Measurements from ENCODE around the gene RAB6C.
"Not testable (repeated sequence)": the region's sequence is repeated elsewhere in the genome, so short reads cannot be mapped to it uniquely, and the experiment has no call there.

The RAB6C gene

GRCh38 chr2:129979629-129980155 lies at the start of gene RAB6C:
RAB6C (plus strand) TSS chr2:129979666; CDS start chr2:129980116, 450 bp downstream.
- not testable (repeated sequence) for DNase-seq

GRCh38 chr2:129930451-129930850 lies 49.0 kb upstream of the RAB6C start:
- no peak for DNase-seq

GRCh38 chr2:129933387-129933786 lies 46.1 kb upstream of the RAB6C start:
- DNase-seq: not testable (repeated sequence)

- DNase-seq: no peak
Observed at GRCh38 chr2:129934044-129934822, 45.2 kb upstream of the RAB6C start.

- DNase-seq: no peak
Observed at GRCh38 chr2:129935118-129935517, 44.3 kb upstream of the RAB6C start.

GRCh38 chr2:129936334-129936934 lies 43.0 kb upstream of the RAB6C start:
- DNase-seq: no peak

GRCh38 chr2:129938850-129939471 lies 40.5 kb upstream of the RAB6C start:
- DNase-seq: not testable (repeated sequence)

GRCh38 chr2:129943456-129943855 lies 36.0 kb upstream of the RAB6C start:
- DNase-seq: not testable (repeated sequence)

- DNase-seq: no peak
Observed at GRCh38 chr2:129945557-129945956, 33.9 kb upstream of the RAB6C start.

- not testable (repeated sequence) for DNase-seq
Observed at GRCh38 chr2:129947712-129948111, 31.8 kb upstream of the RAB6C start.

- not testable (repeated sequence) for DNase-seq
Observed at GRCh38 chr2:129956171-129956570, 23.3 kb upstream of the RAB6C start.

GRCh38 chr2:129957891-129958290 lies 21.6 kb upstream of the RAB6C start:
- DNase-seq: no peak

- not testable (repeated sequence) for DNase-seq
Observed at GRCh38 chr2:129958736-129959135, 20.7 kb upstream of the RAB6C start.

GRCh38 chr2:129968605-129969004 lies 10.9 kb upstream of the RAB6C start:
- not testable (repeated sequence) for DNase-seq

GRCh38 chr2:129975016-129975774 lies 4.3 kb upstream of the RAB6C start:
- no peak for DNase-seq

- not testable (repeated sequence) for DNase-seq
Observed at GRCh38 chr2:129976969-129977368, 2.5 kb upstream of the RAB6C start.

GRCh38 chr2:129977986-129978385 lies 1.5 kb upstream of the RAB6C start:
- no peak for DNase-seq

- DNase-seq: not testable (repeated sequence)
Observed at GRCh38 chr2:129980246-129980645, 780 bp downstream of the RAB6C start.

GRCh38 chr2:129981689-129982088 lies 2.2 kb downstream of the RAB6C start:
- DNase-seq: not testable (repeated sequence)

- DNase-seq: no peak
Observed at GRCh38 chr2:129984426-129984825, 5.0 kb downstream of the RAB6C start.

GRCh38 chr2:129992415-129993006 lies 13.0 kb downstream of the RAB6C start:
- not testable (repeated sequence) for DNase-seq

GRCh38 chr2:129993151-129993550 lies 13.7 kb downstream of the RAB6C start:
- DNase-seq: not testable (repeated sequence)
